Measurements from ENCODE around the gene ANKIB1. TPM values are rescaled to one million over a fixed set of nuclear protein-coding genes. Genes with fewer than 3 reads are reported as not detected.

The ANKIB1 gene
- total and polyA plus RNA-seq, 9 of the 15 experiments (the other 6 are each of a cell fraction or from before 2014, with no cell fraction given): 5.9 to 25.2 (median 16.1) TPM

DNA sequence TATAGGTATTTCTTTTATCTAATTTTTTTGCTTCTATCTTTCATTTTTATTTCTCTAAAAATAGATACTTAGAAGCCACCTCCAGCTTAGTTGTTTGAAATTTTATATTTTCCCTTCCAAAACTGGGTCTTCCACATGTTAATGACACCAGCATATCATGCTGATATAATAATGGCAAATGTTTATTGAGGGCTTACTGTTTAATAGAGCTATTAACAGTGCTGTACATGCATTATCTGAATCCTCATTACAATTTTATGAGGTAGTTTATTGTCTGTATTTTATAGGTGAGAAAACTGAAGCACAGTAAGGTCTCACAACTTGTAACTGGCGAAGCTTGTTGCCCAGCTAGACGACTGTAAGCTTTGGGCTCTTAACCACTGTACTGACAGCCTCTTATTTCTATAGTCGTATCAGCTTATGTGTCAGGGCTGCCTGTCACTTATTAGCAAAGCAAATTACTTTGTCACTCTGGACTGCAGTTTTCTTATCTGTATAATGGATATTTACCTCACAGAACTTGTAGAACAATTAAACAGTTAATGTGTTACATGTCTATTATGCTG lies 51.2 kb downstream of the ANKIB1 start (continued):
- TF ChIP-seq, protein P1, sequence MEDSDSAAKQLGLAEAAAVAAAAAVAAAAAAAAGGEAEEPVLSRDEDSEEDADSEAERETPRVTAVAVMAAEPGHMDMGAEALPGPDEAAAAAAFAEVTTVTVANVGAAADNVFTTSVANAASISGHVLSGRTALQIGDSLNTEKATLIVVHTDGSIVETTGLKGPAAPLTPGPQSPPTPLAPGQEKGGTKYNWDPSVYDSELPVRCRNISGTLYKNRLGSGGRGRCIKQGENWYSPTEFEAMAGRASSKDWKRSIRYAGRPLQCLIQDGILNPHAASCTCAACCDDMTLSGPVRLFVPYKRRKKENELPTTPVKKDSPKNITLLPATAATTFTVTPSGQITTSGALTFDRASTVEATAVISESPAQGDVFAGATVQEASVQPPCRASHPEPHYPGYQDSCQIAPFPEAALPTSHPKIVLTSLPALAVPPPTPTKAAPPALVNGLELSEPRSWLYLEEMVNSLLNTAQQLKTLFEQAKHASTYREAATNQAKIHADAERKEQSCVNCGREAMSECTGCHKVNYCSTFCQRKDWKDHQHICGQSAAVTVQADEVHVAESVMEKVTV (CRISPR knock-in tag; IDR thresholded peaks at IDR 0.05): no peak
- TF ChIP-seq ZNF551 (CRISPR knock-in tag; IDR thresholded peaks at IDR 0.05) (no peak), PRMT5 (CRISPR knock-in tag; IDR thresholded peaks at IDR 0.05) (no peak), SOX6 (IDR thresholded peaks at IDR 0.05) (no peak), TAF9B (IDR thresholded peaks at IDR 0.05; ENCODE audit: partially characterized antibody) (no peak), BRD4 (IDR thresholded peaks at IDR 0.05) (no peak), HDAC8 (tag; IDR thresholded peaks at IDR 0.05) (no peak), RBM15 (IDR thresholded peaks at IDR 0.05; ENCODE audit: insufficient read depth, low read length) (no peak), POLR2A (conservative IDR thresholded peaks at IDR 0.05) (no peak), ZNF561 (CRISPR knock-in tag; conservative IDR thresholded peaks at IDR 0.05) (no peak), ZNF77 (CRISPR knock-in tag; IDR thresholded peaks at IDR 0.05) (no peak)
- TF ChIP-seq, protein P2, sequence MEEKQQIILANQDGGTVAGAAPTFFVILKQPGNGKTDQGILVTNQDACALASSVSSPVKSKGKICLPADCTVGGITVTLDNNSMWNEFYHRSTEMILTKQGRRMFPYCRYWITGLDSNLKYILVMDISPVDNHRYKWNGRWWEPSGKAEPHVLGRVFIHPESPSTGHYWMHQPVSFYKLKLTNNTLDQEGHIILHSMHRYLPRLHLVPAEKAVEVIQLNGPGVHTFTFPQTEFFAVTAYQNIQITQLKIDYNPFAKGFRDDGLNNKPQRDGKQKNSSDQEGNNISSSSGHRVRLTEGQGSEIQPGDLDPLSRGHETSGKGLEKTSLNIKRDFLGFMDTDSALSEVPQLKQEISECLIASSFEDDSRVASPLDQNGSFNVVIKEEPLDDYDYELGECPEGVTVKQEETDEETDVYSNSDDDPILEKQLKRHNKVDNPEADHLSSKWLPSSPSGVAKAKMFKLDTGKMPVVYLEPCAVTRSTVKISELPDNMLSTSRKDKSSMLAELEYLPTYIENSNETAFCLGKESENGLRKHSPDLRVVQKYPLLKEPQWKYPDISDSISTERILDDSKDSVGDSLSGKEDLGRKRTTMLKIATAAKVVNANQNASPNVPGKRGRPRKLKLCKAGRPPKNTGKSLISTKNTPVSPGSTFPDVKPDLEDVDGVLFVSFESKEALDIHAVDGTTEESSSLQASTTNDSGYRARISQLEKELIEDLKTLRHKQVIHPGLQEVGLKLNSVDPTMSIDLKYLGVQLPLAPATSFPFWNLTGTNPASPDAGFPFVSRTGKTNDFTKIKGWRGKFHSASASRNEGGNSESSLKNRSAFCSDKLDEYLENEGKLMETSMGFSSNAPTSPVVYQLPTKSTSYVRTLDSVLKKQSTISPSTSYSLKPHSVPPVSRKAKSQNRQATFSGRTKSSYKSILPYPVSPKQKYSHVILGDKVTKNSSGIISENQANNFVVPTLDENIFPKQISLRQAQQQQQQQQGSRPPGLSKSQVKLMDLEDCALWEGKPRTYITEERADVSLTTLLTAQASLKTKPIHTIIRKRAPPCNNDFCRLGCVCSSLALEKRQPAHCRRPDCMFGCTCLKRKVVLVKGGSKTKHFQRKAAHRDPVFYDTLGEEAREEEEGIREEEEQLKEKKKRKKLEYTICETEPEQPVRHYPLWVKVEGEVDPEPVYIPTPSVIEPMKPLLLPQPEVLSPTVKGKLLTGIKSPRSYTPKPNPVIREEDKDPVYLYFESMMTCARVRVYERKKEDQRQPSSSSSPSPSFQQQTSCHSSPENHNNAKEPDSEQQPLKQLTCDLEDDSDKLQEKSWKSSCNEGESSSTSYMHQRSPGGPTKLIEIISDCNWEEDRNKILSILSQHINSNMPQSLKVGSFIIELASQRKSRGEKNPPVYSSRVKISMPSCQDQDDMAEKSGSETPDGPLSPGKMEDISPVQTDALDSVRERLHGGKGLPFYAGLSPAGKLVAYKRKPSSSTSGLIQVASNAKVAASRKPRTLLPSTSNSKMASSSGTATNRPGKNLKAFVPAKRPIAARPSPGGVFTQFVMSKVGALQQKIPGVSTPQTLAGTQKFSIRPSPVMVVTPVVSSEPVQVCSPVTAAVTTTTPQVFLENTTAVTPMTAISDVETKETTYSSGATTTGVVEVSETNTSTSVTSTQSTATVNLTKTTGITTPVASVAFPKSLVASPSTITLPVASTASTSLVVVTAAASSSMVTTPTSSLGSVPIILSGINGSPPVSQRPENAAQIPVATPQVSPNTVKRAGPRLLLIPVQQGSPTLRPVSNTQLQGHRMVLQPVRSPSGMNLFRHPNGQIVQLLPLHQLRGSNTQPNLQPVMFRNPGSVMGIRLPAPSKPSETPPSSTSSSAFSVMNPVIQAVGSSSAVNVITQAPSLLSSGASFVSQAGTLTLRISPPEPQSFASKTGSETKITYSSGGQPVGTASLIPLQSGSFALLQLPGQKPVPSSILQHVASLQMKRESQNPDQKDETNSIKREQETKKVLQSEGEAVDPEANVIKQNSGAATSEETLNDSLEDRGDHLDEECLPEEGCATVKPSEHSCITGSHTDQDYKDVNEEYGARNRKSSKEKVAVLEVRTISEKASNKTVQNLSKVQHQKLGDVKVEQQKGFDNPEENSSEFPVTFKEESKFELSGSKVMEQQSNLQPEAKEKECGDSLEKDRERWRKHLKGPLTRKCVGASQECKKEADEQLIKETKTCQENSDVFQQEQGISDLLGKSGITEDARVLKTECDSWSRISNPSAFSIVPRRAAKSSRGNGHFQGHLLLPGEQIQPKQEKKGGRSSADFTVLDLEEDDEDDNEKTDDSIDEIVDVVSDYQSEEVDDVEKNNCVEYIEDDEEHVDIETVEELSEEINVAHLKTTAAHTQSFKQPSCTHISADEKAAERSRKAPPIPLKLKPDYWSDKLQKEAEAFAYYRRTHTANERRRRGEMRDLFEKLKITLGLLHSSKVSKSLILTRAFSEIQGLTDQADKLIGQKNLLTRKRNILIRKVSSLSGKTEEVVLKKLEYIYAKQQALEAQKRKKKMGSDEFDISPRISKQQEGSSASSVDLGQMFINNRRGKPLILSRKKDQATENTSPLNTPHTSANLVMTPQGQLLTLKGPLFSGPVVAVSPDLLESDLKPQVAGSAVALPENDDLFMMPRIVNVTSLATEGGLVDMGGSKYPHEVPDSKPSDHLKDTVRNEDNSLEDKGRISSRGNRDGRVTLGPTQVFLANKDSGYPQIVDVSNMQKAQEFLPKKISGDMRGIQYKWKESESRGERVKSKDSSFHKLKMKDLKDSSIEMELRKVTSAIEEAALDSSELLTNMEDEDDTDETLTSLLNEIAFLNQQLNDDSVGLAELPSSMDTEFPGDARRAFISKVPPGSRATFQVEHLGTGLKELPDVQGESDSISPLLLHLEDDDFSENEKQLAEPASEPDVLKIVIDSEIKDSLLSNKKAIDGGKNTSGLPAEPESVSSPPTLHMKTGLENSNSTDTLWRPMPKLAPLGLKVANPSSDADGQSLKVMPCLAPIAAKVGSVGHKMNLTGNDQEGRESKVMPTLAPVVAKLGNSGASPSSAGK (IDR thresholded peaks at IDR 0.05): no peak
- TF ChIP-seq, protein P3, sequence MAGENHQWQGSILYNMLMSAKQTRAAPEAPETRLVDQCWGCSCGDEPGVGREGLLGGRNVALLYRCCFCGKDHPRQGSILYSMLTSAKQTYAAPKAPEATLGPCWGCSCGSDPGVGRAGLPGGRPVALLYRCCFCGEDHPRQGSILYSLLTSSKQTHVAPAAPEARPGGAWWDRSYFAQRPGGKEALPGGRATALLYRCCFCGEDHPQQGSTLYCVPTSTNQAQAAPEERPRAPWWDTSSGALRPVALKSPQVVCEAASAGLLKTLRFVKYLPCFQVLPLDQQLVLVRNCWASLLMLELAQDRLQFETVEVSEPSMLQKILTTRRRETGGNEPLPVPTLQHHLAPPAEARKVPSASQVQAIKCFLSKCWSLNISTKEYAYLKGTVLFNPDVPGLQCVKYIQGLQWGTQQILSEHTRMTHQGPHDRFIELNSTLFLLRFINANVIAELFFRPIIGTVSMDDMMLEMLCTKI (IDR thresholded peaks at IDR 0.05; ENCODE audit: partially characterized antibody): no peak

All from K562 (cell line).